Trophoblast cell (in vitro differentiated cells and primary cell): ENCODE data around the gene MRPL53.
"Not testable (repeated sequence)": the region's sequence is repeated elsewhere in the genome, so short reads cannot be mapped to it uniquely, and the experiment has no call there.

Source experiments
- DNase-seq, 2 donors: peaks; one replicate each; pipeline ENCODE4 v3.0.0-alpha.2; 2016
- H2AFZ ChIP-seq: 2 replicates; pipeline ENCODE4 v1.6.1; 2013; ENCODE audit warnings: low read length, moderate library complexity, mild to moderate bottlenecking; ENCODE audit not compliant: insufficient read depth, poor library complexity
- H2AK5ac ChIP-seq: 2 replicates; pipeline ENCODE4 v1.6.1; 2013; ENCODE audit warnings: mild to moderate bottlenecking, low read length
- H2BK120ac ChIP-seq: 2 replicates; pipeline ENCODE4 v1.6.1; 2013; ENCODE audit warnings: low read length, mild to moderate bottlenecking, moderate library complexity; ENCODE audit not compliant: insufficient read depth, poor library complexity
- H2BK12ac ChIP-seq: 2 replicates; pipeline ENCODE4 v1.6.1; 2013; ENCODE audit warnings: mild to moderate bottlenecking, low read length, moderate library complexity
- H2BK5ac ChIP-seq: 2 replicates; pipeline ENCODE4 v1.6.1; 2013; ENCODE audit warnings: low read length, low read depth, moderate library complexity, mild to moderate bottlenecking; ENCODE audit not compliant: poor library complexity
- H3K14ac ChIP-seq: 2 replicates; pipeline ENCODE4 v1.6.1; 2013; ENCODE audit warnings: mild to moderate bottlenecking, low read length
- H3K18ac ChIP-seq: 2 replicates; pipeline ENCODE4 v1.6.1; 2013; ENCODE audit warnings: mild to moderate bottlenecking, low read length
- H3K23ac ChIP-seq: 2 replicates; pipeline ENCODE4 v1.6.1; 2013; ENCODE audit warnings: low read length
- H3K27ac ChIP-seq: 2 replicates; pipeline ENCODE4 v1.5.1; 2013; ENCODE audit warnings: low read depth, mild to moderate bottlenecking, inconsistent platforms, low read length, moderate library complexity
- H3K27me3 ChIP-seq: 2 replicates; pipeline ENCODE4 v1.6.1; 2013; ENCODE audit warnings: inconsistent platforms, mild to moderate bottlenecking, low read length, moderate library complexity; ENCODE audit not compliant: insufficient read depth
- H3K36me3 ChIP-seq, 2 experiments: 1 replicate in 1 of 2; 2 replicates in 1 of 2; pipeline ENCODE4 v1.6.1; 2013; ENCODE audit warnings: low read length in 2 of 2, mild to moderate bottlenecking in 2 of 2, moderate library complexity in 1 of 2; ENCODE audit not compliant: insufficient read depth in 2 of 2, control insufficient read depth in 1 of 2
- H3K4ac ChIP-seq: 2 replicates; pipeline ENCODE4 v1.6.1; 2013; ENCODE audit warnings: low read depth, mild to moderate bottlenecking, low read length, moderate library complexity
- H3K4me1 ChIP-seq, 2 experiments: 1 replicate in 1 of 2; 2 replicates in 1 of 2; pipeline ENCODE4 v1.6.1; 2013; ENCODE audit warnings: low read length in 2 of 2, mild to moderate bottlenecking in 2 of 2, moderate library complexity in 1 of 2; ENCODE audit not compliant: insufficient read depth in 2 of 2, control insufficient read depth in 1 of 2
- H3K4me2 ChIP-seq: 2 replicates; pipeline ENCODE4 v1.6.1; 2013; ENCODE audit warnings: inconsistent platforms, mild to moderate bottlenecking, low read length, moderate library complexity
- H3K4me3 ChIP-seq: 2 replicates; pipeline ENCODE4 v1.5.1; 2013; ENCODE audit warnings: mild to moderate bottlenecking, low read depth, low read length, inconsistent platforms
- H3K79me1 ChIP-seq: one replicate; pipeline ENCODE4 v1.6.1; 2013; ENCODE audit warnings: low read length
- H3K79me2 ChIP-seq: 2 replicates; pipeline ENCODE4 v1.6.1; 2013; ENCODE audit warnings: low read length, mild to moderate bottlenecking; ENCODE audit not compliant: control insufficient read depth, insufficient read depth, poor library complexity
- H3K9ac ChIP-seq: 2 replicates; pipeline ENCODE4 v1.6.1; 2013; ENCODE audit warnings: mild to moderate bottlenecking, low read length
- H3K9me3 ChIP-seq: 2 replicates; pipeline ENCODE4 v1.6.1; 2013; ENCODE audit warnings: low read depth, mild to moderate bottlenecking, control low read depth, inconsistent platforms, low read length; ENCODE audit not compliant: insufficient read depth
- H4K12ac ChIP-seq: 2 replicates; pipeline ENCODE4 v1.6.1; 2013; ENCODE audit warnings: low read depth, mild to moderate bottlenecking, low read length, moderate library complexity
- H4K8ac ChIP-seq: 2 replicates; pipeline ENCODE4 v1.6.1; 2013; ENCODE audit warnings: low read depth, mild to moderate bottlenecking, low read length, moderate library complexity
- H4K91ac ChIP-seq: one replicate; pipeline ENCODE4 v1.6.1; 2013; ENCODE audit warnings: low read depth, mild to moderate bottlenecking, low read length, moderate library complexity
- WGBS: extraction: QIAGEN DNeasy Blood & Tissue Kit; methylation state at CpG from one replicate; pipeline ENCODE4 v1.1.7; 2013; ENCODE audit warnings: missing lambda C conversion rate; ENCODE audit not compliant: insufficient read length, insufficient coverage; ENCODE audit errors: extremely low coverage; 5-methylcytosine and 5-hydroxymethylcytosine counted together

MRPL53 gene

GRCh38 chr2:74462786-74463105, 9.7 kb downstream of the MRPL53 start:
- Histone ChIP-seq H3K23ac (no peak overlapping the region), H2BK12ac (no peak overlapping the region), H4K91ac (no peak overlapping the region), H3K9me3 (peaks cover 5% of the 10 kb centered on the region), H3K27me3 (no peaks in the 10 kb centered on the region), H3K27ac (no peak overlapping the region), H3K36me3 (peaks cover 34 to 36% of the 10 kb centered on the region in 2 experiments), H4K12ac (no peak overlapping the region), H3K4me1 (peaks cover 6 to 12% of the 10 kb centered on the region in 2 experiments), H2AK5ac (no peak overlapping the region), H3K14ac (no peak overlapping the region), H2BK5ac (no peak overlapping the region), H3K18ac (no peak overlapping the region), H3K4me2 (no peak overlapping the region), H2AFZ (no peak overlapping the region), H3K4ac (no peak overlapping the region), H4K8ac (no peak overlapping the region), H3K79me1 (peaks cover 15% of the 10 kb centered on the region), H2BK120ac (no peak overlapping the region), H3K4me3 (no peak overlapping the region), H3K9ac (no peak overlapping the region), H3K79me2 (peaks cover 17% of the 10 kb centered on the region)
- DNase-seq: no peak
- WGBS: no CpG with 5 or more reads among the region's 4 CpGs

- peaks cover 6 to 12% of the 10 kb centered on the region in 2 experiments for H3K4me1 ChIP-seq
- H3K9me3 ChIP-seq: peaks cover 5% of the 10 kb centered on the region
- H3K79me2 ChIP-seq: peaks cover 19% of the 10 kb centered on the region
- H4K91ac ChIP-seq: no peak overlapping the region
- WGBS: no CpG with 5 or more reads among the region's 20 CpGs
- no peak overlapping the region for H3K9ac ChIP-seq
- H3K27me3 ChIP-seq: no peaks in the 10 kb centered on the region
- no peak overlapping the region for H3K23ac ChIP-seq
- no peak overlapping the region for H2AK5ac ChIP-seq
- H3K4me3 ChIP-seq: no peak overlapping the region
- no peak overlapping the region for H4K12ac ChIP-seq
- no peak overlapping the region for H3K18ac ChIP-seq
- no peak overlapping the region for H4K8ac ChIP-seq
- H3K4me2 ChIP-seq: no peak overlapping the region
- no peak overlapping the region for H2BK5ac ChIP-seq
- no peak overlapping the region for H2AFZ ChIP-seq
- no peak overlapping the region for H2BK120ac ChIP-seq
- DNase-seq: no peak
- H3K4ac ChIP-seq: no peak overlapping the region
- H3K36me3 ChIP-seq: peaks cover 34 to 36% of the 10 kb centered on the region in 2 experiments
- no peak overlapping the region for H3K14ac ChIP-seq
- H2BK12ac ChIP-seq: no peak overlapping the region
- H3K27ac ChIP-seq: no peak overlapping the region
- peaks cover 19% of the 10 kb centered on the region for H3K79me1 ChIP-seq
Observed at GRCh38 chr2:74462054-74462785, 10.3 kb downstream of the MRPL53 start.

- H3K4ac ChIP-seq: no peak overlapping the region
- no peak overlapping the region for H3K27ac ChIP-seq
- no peak overlapping the region for H4K8ac ChIP-seq
- WGBS: no CpG with 5 or more reads among the region's 27 CpGs
- H3K79me1 ChIP-seq: peaks cover 21% of the 10 kb centered on the region
- no peak overlapping the region for H4K91ac ChIP-seq
- H3K27me3 ChIP-seq: no peaks in the 10 kb centered on the region
- no peak overlapping the region for H3K18ac ChIP-seq
- H3K9ac ChIP-seq: no peak overlapping the region
- peaks cover 6 to 12% of the 10 kb centered on the region in 2 experiments for H3K4me1 ChIP-seq
- H2AFZ ChIP-seq: no peak overlapping the region
- H3K14ac ChIP-seq: no peak overlapping the region
- DNase-seq: no peak
- peaks cover 5% of the 10 kb centered on the region for H3K9me3 ChIP-seq
- H3K4me3 ChIP-seq: no peak overlapping the region
- no peak overlapping the region for H3K4me2 ChIP-seq
- H2BK5ac ChIP-seq: no peak overlapping the region
- H2AK5ac ChIP-seq: no peak overlapping the region
- H3K36me3 ChIP-seq: peaks cover 34 to 36% of the 10 kb centered on the region in 2 experiments
- no peak overlapping the region for H2BK120ac ChIP-seq
- peaks cover 19% of the 10 kb centered on the region for H3K79me2 ChIP-seq
- H3K23ac ChIP-seq: no peak overlapping the region
- no peak overlapping the region for H2BK12ac ChIP-seq
- H4K12ac ChIP-seq: no peak overlapping the region
Observed at GRCh38 chr2:74461187-74462053, 11.1 kb downstream of the MRPL53 start.

- H3K4ac ChIP-seq, H3K9me3 ChIP-seq, H3K23ac ChIP-seq, H2AFZ ChIP-seq, H3K9ac ChIP-seq, H2BK5ac ChIP-seq, DNase-seq, H4K91ac ChIP-seq, H3K27ac ChIP-seq, H3K4me2 ChIP-seq, H2BK120ac ChIP-seq, H3K18ac ChIP-seq, H3K4me3 ChIP-seq, H4K12ac ChIP-seq, H4K8ac ChIP-seq, H2BK12ac ChIP-seq, H3K27me3 ChIP-seq, H2AK5ac ChIP-seq, H3K14ac ChIP-seq: not testable (repeated sequence)
- peaks cover 19% of the 10 kb centered on the region for H3K79me2 ChIP-seq
- H3K4me1 ChIP-seq: peaks cover 11 to 18% of the 10 kb centered on the region in 2 experiments
- peaks cover 21% of the 10 kb centered on the region for H3K79me1 ChIP-seq
- peaks cover 34 to 36% of the 10 kb centered on the region in 2 experiments for H3K36me3 ChIP-seq
- no CpG with 5 or more reads among the region's 10 CpGs for WGBS
Observed at GRCh38 chr2:74460187-74460586, 12.3 kb downstream of the MRPL53 start.
